ENCODE measurements around the gene MAGI1.
"Not testable (repeated sequence)": the region's sequence is repeated elsewhere in the genome, so short reads cannot be mapped to it uniquely, and the experiment has no call there.

MAGI1 gene

GRCh38 chr3:65514317-65514716, 524.4 kb downstream of the MAGI1 start:
- H3K27ac Mint-ChIP-seq; H3K9me3 Mint-ChIP-seq; H3K4me1 Mint-ChIP-seq; H3K27me3 Mint-ChIP-seq; DNase-seq; H3K36me3 Mint-ChIP-seq; H3K4me3 Mint-ChIP-seq; ATAC-seq (replicated peaks): not testable (repeated sequence)

- not testable (repeated sequence) for H3K36me3 Mint-ChIP-seq; ATAC-seq (replicated peaks); H3K4me3 Mint-ChIP-seq; H3K9me3 Mint-ChIP-seq; DNase-seq; H3K4me1 Mint-ChIP-seq; H3K27ac Mint-ChIP-seq; H3K27me3 Mint-ChIP-seq
Observed at GRCh38 chr3:65509423-65509794, 529.3 kb downstream of the MAGI1 start.

- no peak overlapping the region for H3K4me3 Mint-ChIP-seq
- ATAC-seq (replicated peaks) = no peak
- no peaks in the 10 kb centered on the region for H3K36me3 Mint-ChIP-seq
- H3K9me3 Mint-ChIP-seq = peaks cover 4 to 5% of the 10 kb centered on the region in 2 donors
- no peaks in the 10 kb centered on the region for H3K27me3 Mint-ChIP-seq
- no peak for DNase-seq
- H3K4me1 Mint-ChIP-seq = no peaks in the 10 kb centered on the region
- no peak overlapping the region for H3K27ac Mint-ChIP-seq
Observed at GRCh38 chr3:65508750-65509422, 529.8 kb downstream of the MAGI1 start.

GRCh38 chr3:65507437-65507836, 531.3 kb downstream of the MAGI1 start:
- no peak for ATAC-seq (replicated peaks)
- Mint-ChIP-seq H3K4me1 (no peaks in the 10 kb centered on the region), H3K4me3 (no peak overlapping the region)

GRCh38 chr3:65503776-65504175, 534.9 kb downstream of the MAGI1 start:
- Mint-ChIP-seq H3K4me3 (no peak overlapping the region), H3K27ac (no peak overlapping the region), H3K36me3 (no peaks in the 10 kb centered on the region), H3K9me3 (peaks cover 3 to 8% of the 10 kb centered on the region in 2 donors), H3K4me1 (no peaks in the 10 kb centered on the region), H3K27me3 (no peaks in the 10 kb centered on the region)
- DNase-seq (no peak), ATAC-seq (replicated peaks) (no peak)

More at GRCh38 chr3:65507437-65507836, 531.3 kb downstream of the MAGI1 start:
- no peak for DNase-seq
- Mint-ChIP-seq H3K36me3 (no peaks in the 10 kb centered on the region), H3K27me3 (no peaks in the 10 kb centered on the region), H3K27ac (no peak overlapping the region), H3K9me3 (peaks cover 5 to 7% of the 10 kb centered on the region in 2 donors)

- Mint-ChIP-seq H3K27ac (no peak overlapping the region), H3K27me3 (no peaks in the 10 kb centered on the region), H3K4me3 (no peak overlapping the region), H3K9me3 (peaks cover 3 to 8% of the 10 kb centered on the region in 2 donors), H3K36me3 (no peaks in the 10 kb centered on the region), H3K4me1 (no peaks in the 10 kb centered on the region)
- DNase-seq (no peak), ATAC-seq (replicated peaks) (no peak)
Observed at GRCh38 chr3:65502526-65502925, 536.2 kb downstream of the MAGI1 start.

GRCh38 chr3:65500398-65501306, 538.1 kb downstream of the MAGI1 start:
- Mint-ChIP-seq H3K9me3 (peaks cover 5% of the 10 kb centered on the region in 2 donors), H3K4me3 (no peak overlapping the region), H3K36me3 (no peaks in the 10 kb centered on the region), H3K27me3 (no peaks in the 10 kb centered on the region), H3K4me1 (no peaks in the 10 kb centered on the region), H3K27ac (no peak overlapping the region)
- DNase-seq (no peak), ATAC-seq (replicated peaks) (no peak)

GRCh38 chr3:65497846-65498245, 540.9 kb downstream of the MAGI1 start:
- no peaks in the 10 kb centered on the region for H3K36me3 Mint-ChIP-seq
- H3K9me3 Mint-ChIP-seq = peaks cover 5 to 8% of the 10 kb centered on the region in 2 donors
- no peak overlapping the region for H3K27ac Mint-ChIP-seq
- DNase-seq (no peak), ATAC-seq (replicated peaks) (no peak)
- H3K4me3 Mint-ChIP-seq = no peak overlapping the region
- H3K4me1 Mint-ChIP-seq = no peaks in the 10 kb centered on the region
- no peaks in the 10 kb centered on the region for H3K27me3 Mint-ChIP-seq

GRCh38 chr3:65497236-65497635, 541.5 kb downstream of the MAGI1 start:
- ATAC-seq (replicated peaks) (no peak), DNase-seq (no peak)
- Mint-ChIP-seq H3K27ac (no peak overlapping the region), H3K4me3 (no peak overlapping the region), H3K9me3 (peaks cover 3 to 5% of the 10 kb centered on the region in 2 donors), H3K36me3 (no peaks in the 10 kb centered on the region), H3K4me1 (no peaks in the 10 kb centered on the region), H3K27me3 (no peaks in the 10 kb centered on the region)

GRCh38 chr3:65493938-65494337, 544.8 kb downstream of the MAGI1 start:
- DNase-seq (no peak), ATAC-seq (replicated peaks) (no peak)
- Mint-ChIP-seq H3K4me3 (no peak overlapping the region), H3K9me3 (peaks cover 3 to 14% of the 10 kb centered on the region in 2 donors), H3K27ac (no peak overlapping the region), H3K36me3 (no peaks in the 10 kb centered on the region), H3K27me3 (no peaks in the 10 kb centered on the region), H3K4me1 (no peaks in the 10 kb centered on the region)

- peaks cover 3 to 14% of the 10 kb centered on the region in 2 donors for H3K9me3 Mint-ChIP-seq
- H3K27me3 Mint-ChIP-seq = no peaks in the 10 kb centered on the region
- no peak for ATAC-seq (replicated peaks)
- H3K27ac Mint-ChIP-seq = no peak overlapping the region
- no peaks in the 10 kb centered on the region for H3K4me1 Mint-ChIP-seq
- H3K36me3 Mint-ChIP-seq = no peaks in the 10 kb centered on the region
- H3K4me3 Mint-ChIP-seq = no peak overlapping the region
- DNase-seq = no peak
Observed at GRCh38 chr3:65493371-65493882, 545.3 kb downstream of the MAGI1 start.

- H3K9me3 Mint-ChIP-seq = peaks cover 3 to 14% of the 10 kb centered on the region in 2 donors
- H3K27ac Mint-ChIP-seq = no peak overlapping the region
- H3K4me1 Mint-ChIP-seq = no peaks in the 10 kb centered on the region
- ATAC-seq (replicated peaks) (no peak), DNase-seq (no peak)
- H3K36me3 Mint-ChIP-seq = no peaks in the 10 kb centered on the region
- no peaks in the 10 kb centered on the region for H3K27me3 Mint-ChIP-seq
- H3K4me3 Mint-ChIP-seq = no peak overlapping the region
Observed at GRCh38 chr3:65492249-65492648, 546.5 kb downstream of the MAGI1 start.

- ATAC-seq (replicated peaks) = no peak
- Mint-ChIP-seq H3K4me1 (no peaks in the 10 kb centered on the region), H3K27ac (no peak overlapping the region), H3K9me3 (peaks cover 0 to 9% of the 10 kb centered on the region in 2 donors), H3K36me3 (no peaks in the 10 kb centered on the region), H3K27me3 (no peaks in the 10 kb centered on the region), H3K4me3 (no peak overlapping the region)
- no peak for DNase-seq
Observed at GRCh38 chr3:65490114-65490513, 548.6 kb downstream of the MAGI1 start.

- no peaks in the 10 kb centered on the region for H3K36me3 Mint-ChIP-seq
- H3K4me3 Mint-ChIP-seq = no peak overlapping the region
- H3K27ac Mint-ChIP-seq = no peak overlapping the region
- H3K27me3 Mint-ChIP-seq = no peaks in the 10 kb centered on the region
- H3K9me3 Mint-ChIP-seq = peaks cover 0 to 9% of the 10 kb centered on the region in 2 donors
- DNase-seq (no peak), ATAC-seq (replicated peaks) (no peak)
- no peaks in the 10 kb centered on the region for H3K4me1 Mint-ChIP-seq
Observed at GRCh38 chr3:65489253-65489652, 549.5 kb downstream of the MAGI1 start.
